Panc1 (cell line): ENCODE results near the gene ANKLE1.

Experiments
- CTCF ChIP-seq: fragments of 450-650 bp; IDR thresholded peaks from 2 replicates; pipeline ENCODE4 v1.5.1; 2017; ENCODE audit warnings: mild to moderate bottlenecking
- POLR2AphosphoS5 ChIP-seq: IDR thresholded peaks from 2 replicates; pipeline ENCODE4 v1.6.1; 2012; ENCODE audit warnings: mild to moderate bottlenecking, low read depth, low read length, moderate library complexity
- TCF7L2 ChIP-seq: IDR thresholded peaks from 2 replicates; pipeline ENCODE4 v1.6.1; 2011; ENCODE audit warnings: mild to moderate bottlenecking, low read depth, low read length, inconsistent platforms

GRCh38 chr19:17328517-17329365 is 47.0 kb downstream of the ANKLE1 start:
- no peak for TF ChIP-seq POLR2AphosphoS5
- TF ChIP-seq CTCF: no peak
- TF ChIP-seq TCF7L2: no peak
